Measurements from ENCODE around the gene RPL4. TPM values are rescaled to one million over a fixed set of nuclear protein-coding genes. Genes with fewer than 3 reads are reported as not detected.

Gene RPL4
- total RNA-seq, 1 experiment from 2014 or later = 5,336 TPM

DNA sequence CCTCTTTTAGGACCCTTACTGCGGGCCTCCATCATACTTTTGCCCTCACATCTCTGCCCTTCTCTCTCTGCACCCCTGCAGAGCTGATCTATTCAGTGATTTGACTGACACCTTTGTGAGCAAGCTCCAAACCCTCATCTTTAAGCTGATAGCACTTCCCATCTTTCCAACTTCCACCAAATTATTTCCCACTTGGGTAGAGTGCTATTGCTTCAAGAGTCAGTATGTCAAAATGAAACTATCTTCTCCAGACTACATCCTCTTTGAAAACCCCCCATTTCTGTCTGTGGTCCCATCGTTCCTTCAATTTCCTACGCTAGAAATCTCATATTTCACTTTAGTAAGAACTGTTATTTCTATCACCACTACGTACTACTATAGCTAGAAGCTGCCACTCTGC lies 20.2 kb upstream of the RPL4 start:
- Mint-ChIP-seq H3K4me3 (ENCODE audit: unreplicated experiment) (no peak overlapping the region), H3K36me3 (ENCODE audit: insufficient read depth, unreplicated experiment) (peaks cover 30% of the 10 kb centered on the region), H3K27ac (ENCODE audit: low read depth, unreplicated experiment) (no peak overlapping the region), H3K27me3 (ENCODE audit: insufficient read depth, unreplicated experiment) (no peaks in the 10 kb centered on the region), H3K4me1 (ENCODE audit: insufficient read depth, unreplicated experiment) (peaks cover 10% of the 10 kb centered on the region), H3K9me3 (ENCODE audit: unreplicated experiment) (no peaks in the 10 kb centered on the region)
- no peak for DNase-seq (ENCODE audit: unreplicated experiment)
- TF ChIP-seq, protein P1, sequence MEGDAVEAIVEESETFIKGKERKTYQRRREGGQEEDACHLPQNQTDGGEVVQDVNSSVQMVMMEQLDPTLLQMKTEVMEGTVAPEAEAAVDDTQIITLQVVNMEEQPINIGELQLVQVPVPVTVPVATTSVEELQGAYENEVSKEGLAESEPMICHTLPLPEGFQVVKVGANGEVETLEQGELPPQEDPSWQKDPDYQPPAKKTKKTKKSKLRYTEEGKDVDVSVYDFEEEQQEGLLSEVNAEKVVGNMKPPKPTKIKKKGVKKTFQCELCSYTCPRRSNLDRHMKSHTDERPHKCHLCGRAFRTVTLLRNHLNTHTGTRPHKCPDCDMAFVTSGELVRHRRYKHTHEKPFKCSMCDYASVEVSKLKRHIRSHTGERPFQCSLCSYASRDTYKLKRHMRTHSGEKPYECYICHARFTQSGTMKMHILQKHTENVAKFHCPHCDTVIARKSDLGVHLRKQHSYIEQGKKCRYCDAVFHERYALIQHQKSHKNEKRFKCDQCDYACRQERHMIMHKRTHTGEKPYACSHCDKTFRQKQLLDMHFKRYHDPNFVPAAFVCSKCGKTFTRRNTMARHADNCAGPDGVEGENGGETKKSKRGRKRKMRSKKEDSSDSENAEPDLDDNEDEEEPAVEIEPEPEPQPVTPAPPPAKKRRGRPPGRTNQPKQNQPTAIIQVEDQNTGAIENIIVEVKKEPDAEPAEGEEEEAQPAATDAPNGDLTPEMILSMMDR (IDR thresholded peaks at IDR 0.05; ENCODE audit: unreplicated experiment) = no peak
- no TSS peak for BruUV-seq (replicated peaks)
- intact Hi-C loops (cut with micrococcal nuclease) = no loop called here
- POLR2A ChIA-PET = interaction anchor here (1.3 kb wide), 1 partner anchor 20 kb away, joined by 7 read pairs; the partner anchor contains the start of genes RPL4 and ZWILCH
- CTCF ChIA-PET = interaction anchor here (0.6 to 1.1 kb wide), 2 partner anchors 31 to 237 kb away, joined by 3 read pairs; no protein-coding TSS in a partner anchor

DNA sequence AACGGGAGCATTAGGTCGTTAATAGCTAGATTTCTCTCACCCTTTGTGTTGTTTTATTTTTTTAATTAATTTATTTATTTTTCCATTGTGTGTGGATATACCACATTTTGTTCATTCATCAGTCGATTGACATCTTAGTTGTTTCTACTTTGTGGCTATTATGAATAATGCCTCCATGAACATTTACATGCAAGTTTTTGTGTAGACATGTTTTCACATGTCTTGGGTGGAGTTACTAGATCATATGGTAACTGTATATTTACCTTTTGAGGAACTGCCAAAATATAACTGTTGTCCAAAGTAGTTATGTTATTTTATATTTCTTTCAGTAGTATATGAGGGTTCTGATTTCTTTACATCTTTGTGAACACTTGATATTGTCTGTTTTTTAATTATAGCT lies 19.3 kb upstream of the RPL4 start:
- DNase-seq (ENCODE audit: unreplicated experiment) = no peak
- intact Hi-C loops (cut with micrococcal nuclease) = no loop called here
- Mint-ChIP-seq H3K36me3 (ENCODE audit: insufficient read depth, unreplicated experiment) (peaks cover 21% of the 10 kb centered on the region), H3K27me3 (ENCODE audit: insufficient read depth, unreplicated experiment) (no peaks in the 10 kb centered on the region), H3K27ac (ENCODE audit: low read depth, unreplicated experiment) (peak overlapping the region; percentile 73), H3K9me3 (ENCODE audit: unreplicated experiment) (no peaks in the 10 kb centered on the region), H3K4me3 (ENCODE audit: unreplicated experiment) (no peak overlapping the region), H3K4me1 (ENCODE audit: insufficient read depth, unreplicated experiment) (peaks cover 10% of the 10 kb centered on the region)
- TF ChIP-seq, protein P1 (IDR thresholded peaks at IDR 0.05; ENCODE audit: unreplicated experiment) = no peak
- ChIA-PET CTCF (interaction anchor here (0.7 kb wide), 1 partner anchor 222 kb away, joined by 3 read pairs; no protein-coding TSS in a partner anchor), POLR2A (interaction anchor here (0.6 to 1.3 kb wide), 2 partner anchors 19 to 282 kb away, joined by 3 to 7 read pairs; partner anchors contain the start of genes RPL4 and ZWILCH)
- no TSS peak for BruUV-seq (replicated peaks)

GRCh38 chr15:66515901-66516322 lies 11.3 kb upstream of the RPL4 start:
- DNase-seq (ENCODE audit: unreplicated experiment) = no peak
- POLR2A ChIA-PET = interaction anchor here (1.0 to 1.3 kb wide), 2 partner anchors 9 to 11 kb away, joined by 4 read pairs; partner anchors contain the start of genes RPL4 and ZWILCH
- no peaks in the 10 kb centered on the region for H3K4me1 Mint-ChIP-seq (ENCODE audit: insufficient read depth, unreplicated experiment)
- BruUV-seq (replicated peaks) = no TSS peak
- TF ChIP-seq, protein P1 (IDR thresholded peaks at IDR 0.05; ENCODE audit: unreplicated experiment) = no peak
- intact Hi-C loops (cut with micrococcal nuclease) = no loop called here
- no peaks in the 10 kb centered on the region for H3K27me3 Mint-ChIP-seq (ENCODE audit: insufficient read depth, unreplicated experiment)
- H3K9me3 Mint-ChIP-seq (ENCODE audit: unreplicated experiment) = no peaks in the 10 kb centered on the region
- H3K4me3 Mint-ChIP-seq (ENCODE audit: unreplicated experiment) = no peak overlapping the region
- CTCF ChIA-PET = interaction anchor here (0.6 kb wide), 1 partner anchor 1281 kb away, joined by 4 read pairs; no protein-coding TSS in a partner anchor
- no peak overlapping the region for H3K27ac Mint-ChIP-seq (ENCODE audit: low read depth, unreplicated experiment)
- H3K36me3 Mint-ChIP-seq (ENCODE audit: insufficient read depth, unreplicated experiment) = peaks cover 43% of the 10 kb centered on the region

- Mint-ChIP-seq H3K36me3 (ENCODE audit: insufficient read depth, unreplicated experiment) (peaks cover 40% of the 10 kb centered on the region), H3K27ac (ENCODE audit: low read depth, unreplicated experiment) (no peak overlapping the region), H3K27me3 (ENCODE audit: insufficient read depth, unreplicated experiment) (no peaks in the 10 kb centered on the region), H3K4me3 (ENCODE audit: unreplicated experiment) (no peak overlapping the region), H3K4me1 (ENCODE audit: insufficient read depth, unreplicated experiment) (no peaks in the 10 kb centered on the region), H3K9me3 (ENCODE audit: unreplicated experiment) (no peaks in the 10 kb centered on the region)
- no peak for DNase-seq (ENCODE audit: unreplicated experiment)
- no TSS peak for BruUV-seq (replicated peaks)
- ChIA-PET CTCF (interaction anchor here (0.6 kb wide), 1 partner anchor 120 kb away, joined by 3 read pairs; no protein-coding TSS in a partner anchor), POLR2A (interaction anchor here (0.7 to 1.3 kb wide), 2 partner anchors 9 to 18 kb away, joined by 5 to 6 read pairs; partner anchors contain the start of genes RPL4 and ZWILCH)
- intact Hi-C loops (cut with micrococcal nuclease) = no loop called here
- TF ChIP-seq, protein P1 (IDR thresholded peaks at IDR 0.05; ENCODE audit: unreplicated experiment) = no peak
Observed at GRCh38 chr15:66514586-66514985, 9.9 kb upstream of the RPL4 start.
